22Rv1 (cell line): ENCODE data around the gene SLC25A27.

ENCODE experiments used
- ZFX ChIP-seq: fragments of 450-650 bp; IDR thresholded peaks from 2 replicates; pipeline ENCODE4 v1.6.1; 2017; ENCODE audit warnings: antibody characterized with exemption, borderline replicate concordance
- TF ChIP-seq, protein P1 (sequence below): fragments of 450-650 bp; IDR thresholded peaks from 2 replicates; pipeline ENCODE4 v1.5.1; 2017; ENCODE audit warnings: mild to moderate bottlenecking

DNA sequence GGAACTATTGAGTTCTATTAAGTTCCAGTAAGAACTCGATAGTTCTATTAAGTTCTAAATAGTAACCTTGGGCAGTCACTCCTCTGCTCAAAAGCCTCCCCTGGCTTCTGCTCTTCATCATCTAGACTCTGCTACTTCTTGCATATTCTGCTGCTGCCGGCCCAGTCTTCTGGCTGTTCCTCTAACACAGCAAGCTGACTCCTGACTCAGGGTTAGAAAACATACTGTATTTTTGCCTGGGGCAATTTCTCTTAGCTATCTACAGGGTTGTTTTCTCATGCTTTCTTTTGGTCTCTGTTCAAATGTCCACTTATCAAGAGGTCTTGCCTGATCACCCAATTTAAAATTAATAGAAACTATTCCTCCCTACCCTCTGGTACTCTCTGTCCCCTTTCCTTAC is 14.6 kb downstream of the SLC25A27 start:
- TF ChIP-seq, protein P1, sequence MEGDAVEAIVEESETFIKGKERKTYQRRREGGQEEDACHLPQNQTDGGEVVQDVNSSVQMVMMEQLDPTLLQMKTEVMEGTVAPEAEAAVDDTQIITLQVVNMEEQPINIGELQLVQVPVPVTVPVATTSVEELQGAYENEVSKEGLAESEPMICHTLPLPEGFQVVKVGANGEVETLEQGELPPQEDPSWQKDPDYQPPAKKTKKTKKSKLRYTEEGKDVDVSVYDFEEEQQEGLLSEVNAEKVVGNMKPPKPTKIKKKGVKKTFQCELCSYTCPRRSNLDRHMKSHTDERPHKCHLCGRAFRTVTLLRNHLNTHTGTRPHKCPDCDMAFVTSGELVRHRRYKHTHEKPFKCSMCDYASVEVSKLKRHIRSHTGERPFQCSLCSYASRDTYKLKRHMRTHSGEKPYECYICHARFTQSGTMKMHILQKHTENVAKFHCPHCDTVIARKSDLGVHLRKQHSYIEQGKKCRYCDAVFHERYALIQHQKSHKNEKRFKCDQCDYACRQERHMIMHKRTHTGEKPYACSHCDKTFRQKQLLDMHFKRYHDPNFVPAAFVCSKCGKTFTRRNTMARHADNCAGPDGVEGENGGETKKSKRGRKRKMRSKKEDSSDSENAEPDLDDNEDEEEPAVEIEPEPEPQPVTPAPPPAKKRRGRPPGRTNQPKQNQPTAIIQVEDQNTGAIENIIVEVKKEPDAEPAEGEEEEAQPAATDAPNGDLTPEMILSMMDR = no peak
- no peak for TF ChIP-seq ZFX
